Measurements from ENCODE around the gene STBD1. TPM values are rescaled to one million over a fixed set of nuclear protein-coding genes. Genes with fewer than 3 reads are reported as not detected.
"Not testable (repeated sequence)": the region's sequence is repeated elsewhere in the genome, so short reads cannot be mapped to it uniquely, and the experiment has no call there.

STBD1 gene
- total RNA-seq, 1 experiment from 2014 or later: 3.8 TPM

DNA sequence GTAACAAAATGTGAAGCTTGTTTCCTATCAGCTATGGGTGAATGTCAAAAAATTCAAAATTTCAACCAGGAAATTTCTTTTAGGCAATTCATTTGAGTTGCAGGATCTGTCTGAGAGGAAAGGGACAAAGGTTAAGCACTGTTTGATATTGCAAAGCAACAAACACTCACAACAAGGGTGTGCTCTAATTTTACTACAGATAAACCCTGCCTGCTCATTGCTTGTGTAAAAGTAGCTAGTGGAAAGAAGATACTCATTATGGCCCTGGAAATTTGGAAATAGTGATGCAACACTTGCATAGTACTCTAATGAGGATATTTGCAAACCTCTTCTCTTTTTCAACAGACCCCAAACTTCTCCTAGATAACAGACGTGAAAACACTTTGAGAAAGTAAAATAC lies 27.9 kb upstream of the STBD1 start:
- 0 out of 2 replicates have a peak, but pooled peaks cover 3% of the 10 kb centered on the region for H3K9me3 ChIP-seq
- no peaks in the 10 kb centered on the region for H3K9me3 Mint-ChIP-seq (ENCODE audit: unreplicated experiment)
- CTCF ChIA-PET: interaction anchor here (1.4 kb wide), 1 partner anchor 27 kb away, joined by 3 read pairs; no protein-coding TSS in a partner anchor
- peaks cover 22% of the 10 kb centered on the region for H3K4me1 Mint-ChIP-seq (ENCODE audit: low read depth, unreplicated experiment)
- no peaks in the 10 kb centered on the region for H3K36me3 ChIP-seq (ENCODE audit: control insufficient read depth, insufficient read depth, low read length)
- H3K36me3 Mint-ChIP-seq (ENCODE audit: insufficient read depth, unreplicated experiment): no peaks in the 10 kb centered on the region
- H3K27ac Mint-ChIP-seq (ENCODE audit: unreplicated experiment): no peak overlapping the region
- peaks cover 22% of the 10 kb centered on the region for H3K4me1 ChIP-seq
- BruUV-seq (replicated peaks): no TSS peak
- intact Hi-C loops (cut with micrococcal nuclease; ENCODE audit: unreplicated experiment): no loop called here
- POLR2A ChIA-PET: no interaction called here
- no peak overlapping the region for H3K4me3 Mint-ChIP-seq (ENCODE audit: unreplicated experiment)
- no peak for DNase-seq
- H3K27me3 ChIP-seq (replicated peaks; ENCODE audit: control insufficient read depth, insufficient read depth, low read length): no peaks in the 10 kb centered on the region
- H3K4me3 ChIP-seq (ENCODE audit: low read depth, low read length): no peak overlapping the region
- H3K27me3 Mint-ChIP-seq (ENCODE audit: insufficient read depth, unreplicated experiment): no peaks in the 10 kb centered on the region
- TF ChIP-seq, protein P1, sequence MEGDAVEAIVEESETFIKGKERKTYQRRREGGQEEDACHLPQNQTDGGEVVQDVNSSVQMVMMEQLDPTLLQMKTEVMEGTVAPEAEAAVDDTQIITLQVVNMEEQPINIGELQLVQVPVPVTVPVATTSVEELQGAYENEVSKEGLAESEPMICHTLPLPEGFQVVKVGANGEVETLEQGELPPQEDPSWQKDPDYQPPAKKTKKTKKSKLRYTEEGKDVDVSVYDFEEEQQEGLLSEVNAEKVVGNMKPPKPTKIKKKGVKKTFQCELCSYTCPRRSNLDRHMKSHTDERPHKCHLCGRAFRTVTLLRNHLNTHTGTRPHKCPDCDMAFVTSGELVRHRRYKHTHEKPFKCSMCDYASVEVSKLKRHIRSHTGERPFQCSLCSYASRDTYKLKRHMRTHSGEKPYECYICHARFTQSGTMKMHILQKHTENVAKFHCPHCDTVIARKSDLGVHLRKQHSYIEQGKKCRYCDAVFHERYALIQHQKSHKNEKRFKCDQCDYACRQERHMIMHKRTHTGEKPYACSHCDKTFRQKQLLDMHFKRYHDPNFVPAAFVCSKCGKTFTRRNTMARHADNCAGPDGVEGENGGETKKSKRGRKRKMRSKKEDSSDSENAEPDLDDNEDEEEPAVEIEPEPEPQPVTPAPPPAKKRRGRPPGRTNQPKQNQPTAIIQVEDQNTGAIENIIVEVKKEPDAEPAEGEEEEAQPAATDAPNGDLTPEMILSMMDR (IDR thresholded peaks at IDR 0.05; ENCODE audit: insufficient read depth in 1 of 2, low read depth in 1 of 2, low read length in 1 of 2, severe bottlenecking in 1 of 2, unreplicated experiment in 1 of 2): no peak

DNA sequence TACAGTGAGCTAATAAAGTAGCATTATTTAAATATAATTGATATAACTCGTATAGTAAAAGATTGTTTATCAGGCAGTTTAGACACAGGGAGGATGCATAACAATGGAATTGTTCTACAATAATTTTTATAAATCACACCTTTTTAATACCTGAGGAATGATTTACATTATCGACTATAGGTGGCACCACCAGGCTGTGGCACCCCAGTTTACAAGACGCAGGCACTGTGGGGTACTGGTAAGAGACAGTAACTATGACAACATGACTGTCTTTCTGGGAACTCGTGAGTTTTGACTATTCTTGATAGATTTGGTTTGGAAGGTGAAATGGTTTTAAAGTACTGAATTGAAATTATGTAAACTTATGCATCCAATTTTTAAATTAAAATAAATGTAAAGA lies 27.1 kb upstream of the STBD1 start:
- CTCF ChIA-PET: no interaction called here
- intact Hi-C loops (cut with micrococcal nuclease; ENCODE audit: unreplicated experiment): no loop called here
- Histone ChIP-seq H3K27me3 (replicated peaks; ENCODE audit: control insufficient read depth, insufficient read depth, low read length) (no peaks in the 10 kb centered on the region), H3K4me3 (ENCODE audit: low read depth, low read length) (no peak overlapping the region), H3K36me3 (ENCODE audit: control insufficient read depth, insufficient read depth, low read length) (no peaks in the 10 kb centered on the region), H3K9me3 (0 out of 2 replicates have a peak, but pooled peaks cover 3% of the 10 kb centered on the region), H3K4me1 (peaks cover 22% of the 10 kb centered on the region)
- Mint-ChIP-seq H3K27ac (ENCODE audit: unreplicated experiment) (no peak overlapping the region), H3K4me3 (ENCODE audit: unreplicated experiment) (no peak overlapping the region), H3K36me3 (ENCODE audit: insufficient read depth, unreplicated experiment) (no peaks in the 10 kb centered on the region), H3K4me1 (ENCODE audit: low read depth, unreplicated experiment) (peaks cover 22% of the 10 kb centered on the region), H3K27me3 (ENCODE audit: insufficient read depth, unreplicated experiment) (no peaks in the 10 kb centered on the region), H3K9me3 (ENCODE audit: unreplicated experiment) (no peaks in the 10 kb centered on the region)
- DNase-seq: no peak
- TF ChIP-seq, protein P1 (IDR thresholded peaks at IDR 0.05; ENCODE audit: insufficient read depth in 1 of 2, low read depth in 1 of 2, low read length in 1 of 2, severe bottlenecking in 1 of 2, unreplicated experiment in 1 of 2): no peak
- no TSS peak for BruUV-seq (replicated peaks)
- POLR2A ChIA-PET: no interaction called here

DNA sequence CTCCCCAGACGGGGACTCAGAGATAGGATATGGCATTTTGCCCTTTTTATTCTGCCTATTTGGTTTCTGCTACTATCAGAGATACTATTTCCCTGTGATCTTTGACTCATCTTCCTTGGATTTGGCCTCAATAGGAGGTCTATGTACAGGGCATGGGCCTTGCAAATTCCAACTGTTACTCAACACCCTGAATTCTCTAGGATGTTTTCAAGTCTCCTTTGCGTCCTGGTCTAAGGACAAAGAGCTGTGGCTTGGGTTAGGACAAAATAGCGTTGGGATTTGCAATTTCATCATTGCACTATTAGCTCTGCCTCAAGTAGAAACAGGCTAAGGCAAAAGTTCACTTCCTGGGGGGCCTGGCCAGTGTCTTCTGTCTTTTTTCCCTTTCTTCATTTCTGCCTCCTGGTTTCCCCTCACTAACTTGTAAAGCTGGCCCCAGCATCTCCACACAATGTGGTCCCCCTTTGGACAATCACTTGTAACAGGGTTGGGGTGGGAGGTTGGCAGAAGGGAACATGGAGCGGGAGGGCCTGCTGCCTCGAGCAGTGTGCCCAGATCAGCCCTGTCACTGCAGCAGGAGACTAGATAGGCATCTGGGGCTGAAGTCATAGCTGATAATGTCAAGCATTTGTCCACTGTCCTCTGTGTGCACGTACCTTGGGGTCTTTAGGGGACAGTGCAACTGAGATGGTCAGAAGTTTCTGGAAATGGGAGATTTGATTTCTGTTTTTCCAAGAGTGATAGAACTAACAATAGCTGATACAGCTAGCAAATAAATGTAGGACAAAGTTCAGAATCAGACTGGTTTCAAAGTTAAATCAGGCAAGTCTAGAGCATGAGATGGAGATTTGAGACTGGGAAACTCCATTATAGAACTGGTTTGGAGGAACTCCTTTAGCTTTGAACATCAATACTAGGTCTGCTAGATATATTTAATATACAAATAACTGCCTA lies 25.8 kb upstream of the STBD1 start:
- intact Hi-C loops (cut with micrococcal nuclease; ENCODE audit: unreplicated experiment): no loop called here
- no TSS peak for BruUV-seq (replicated peaks)
- Histone ChIP-seq H3K9me3 (no peaks in the 10 kb centered on the region), H3K4me3 (ENCODE audit: low read depth, low read length) (no peak overlapping the region), H3K4me1 (peaks cover 14% of the 10 kb centered on the region), H3K27me3 (replicated peaks; ENCODE audit: control insufficient read depth, insufficient read depth, low read length) (no peaks in the 10 kb centered on the region), H3K36me3 (ENCODE audit: control insufficient read depth, insufficient read depth, low read length) (no peaks in the 10 kb centered on the region)
- Mint-ChIP-seq H3K9me3 (ENCODE audit: unreplicated experiment) (no peaks in the 10 kb centered on the region), H3K36me3 (ENCODE audit: insufficient read depth, unreplicated experiment) (no peaks in the 10 kb centered on the region), H3K27ac (ENCODE audit: unreplicated experiment) (no peak overlapping the region), H3K4me3 (ENCODE audit: unreplicated experiment) (no peak overlapping the region), H3K4me1 (ENCODE audit: low read depth, unreplicated experiment) (peaks cover 11% of the 10 kb centered on the region), H3K27me3 (ENCODE audit: insufficient read depth, unreplicated experiment) (no peaks in the 10 kb centered on the region)
- TF ChIP-seq, protein P1 (IDR thresholded peaks at IDR 0.05; ENCODE audit: insufficient read depth in 1 of 2, low read depth in 1 of 2, low read length in 1 of 2, severe bottlenecking in 1 of 2, unreplicated experiment in 1 of 2): no peak
- POLR2A ChIA-PET: no interaction called here
- CTCF ChIA-PET: interaction anchor here (0.7 kb wide), 1 partner anchor 26 kb away, joined by 4 read pairs; no protein-coding TSS in a partner anchor
- DNase-seq: no peak

DNA sequence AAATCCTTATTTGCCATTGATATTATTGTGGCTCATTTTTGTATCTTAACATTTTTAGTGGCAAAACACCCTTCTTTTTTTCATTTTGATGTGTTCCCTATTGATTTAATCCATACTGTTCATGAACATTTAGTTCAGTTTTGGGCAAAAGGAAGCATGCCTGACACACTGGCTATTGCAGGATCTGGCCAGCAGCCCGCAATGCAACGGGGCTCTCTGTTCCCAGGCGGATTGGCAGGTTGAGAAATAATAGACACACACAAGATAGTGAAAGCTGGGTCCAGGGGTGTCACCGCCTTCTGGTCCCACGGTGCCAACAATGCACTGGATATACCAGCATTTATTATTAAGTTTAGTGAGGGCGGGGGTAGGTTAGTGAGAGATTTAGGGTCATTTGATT lies 24.9 kb upstream of the STBD1 start:
- intact Hi-C loops (cut with micrococcal nuclease; ENCODE audit: unreplicated experiment); H3K4me3 ChIP-seq (ENCODE audit: low read depth, low read length); H3K27me3 Mint-ChIP-seq (ENCODE audit: insufficient read depth, unreplicated experiment); DNase-seq; H3K36me3 ChIP-seq (ENCODE audit: control insufficient read depth, insufficient read depth, low read length); H3K4me1 Mint-ChIP-seq (ENCODE audit: low read depth, unreplicated experiment); H3K27me3 ChIP-seq (replicated peaks; ENCODE audit: control insufficient read depth, insufficient read depth, low read length); CTCF ChIA-PET; BruUV-seq (replicated peaks); H3K4me3 Mint-ChIP-seq (ENCODE audit: unreplicated experiment); H3K27ac Mint-ChIP-seq (ENCODE audit: unreplicated experiment); H3K9me3 Mint-ChIP-seq (ENCODE audit: unreplicated experiment); POLR2A ChIA-PET; H3K36me3 Mint-ChIP-seq (ENCODE audit: insufficient read depth, unreplicated experiment); H3K9me3 ChIP-seq: not testable (repeated sequence)
- peaks cover 14% of the 10 kb centered on the region for H3K4me1 ChIP-seq

All from Caco-2 (cell line).